NCI-H82 (cell line): ENCODE data around the gene CD302.
"Not testable (repeated sequence)": the region's sequence is repeated elsewhere in the genome, so short reads cannot be mapped to it uniquely, and the experiment has no call there.

Experiments
- DNase-seq: peaks from one replicate; lab custom pipeline; 2025; lab: John Stamatoyannopoulos, UW

CD302 gene, protein sequence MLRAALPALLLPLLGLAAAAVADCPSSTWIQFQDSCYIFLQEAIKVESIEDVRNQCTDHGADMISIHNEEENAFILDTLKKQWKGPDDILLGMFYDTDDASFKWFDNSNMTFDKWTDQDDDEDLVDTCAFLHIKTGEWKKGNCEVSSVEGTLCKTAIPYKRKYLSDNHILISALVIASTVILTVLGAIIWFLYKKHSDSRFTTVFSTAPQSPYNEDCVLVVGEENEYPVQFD

DNA sequence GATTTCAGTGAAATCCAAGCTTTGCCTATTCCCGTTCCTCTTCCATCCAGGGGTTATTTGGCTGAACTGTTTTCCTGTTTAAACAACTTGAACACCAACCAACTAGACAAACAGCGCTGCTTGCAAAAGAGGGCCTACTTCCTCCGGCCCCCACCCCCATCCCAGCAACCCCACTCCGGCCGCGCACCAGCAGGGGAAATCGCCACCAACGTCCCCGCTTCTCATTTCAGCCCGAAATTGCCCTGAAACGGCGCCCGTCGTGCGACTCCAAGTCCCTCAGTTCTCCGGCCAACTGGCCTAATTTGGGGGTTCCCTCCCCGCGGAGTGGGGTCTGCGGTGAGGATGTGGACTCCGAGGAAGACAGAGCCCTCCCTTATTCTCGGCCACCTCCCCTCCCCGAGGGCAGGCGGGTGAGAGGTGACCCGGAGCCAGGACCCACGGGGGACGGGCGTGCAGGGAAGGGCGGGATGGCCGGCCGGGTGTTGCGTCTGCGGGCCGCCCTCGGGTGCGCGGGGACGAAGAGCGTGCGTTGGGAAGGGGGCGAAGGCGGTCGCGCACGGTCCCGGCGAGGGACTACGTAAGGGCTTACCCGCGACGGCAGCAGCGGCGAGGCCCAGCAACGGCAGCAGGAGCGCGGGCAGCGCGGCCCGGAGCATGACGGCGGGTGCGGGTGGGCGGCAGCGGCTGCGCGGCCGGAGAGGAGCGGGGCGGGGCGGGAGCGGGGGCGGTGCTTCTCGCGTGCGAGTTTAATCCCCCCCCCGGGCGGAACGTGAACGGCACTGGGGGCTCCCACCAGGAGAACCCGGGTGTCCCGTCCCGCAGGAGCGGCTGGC, at the start of gene CD302:
Gene CD302 (minus strand): TSS at position 666 of the 833 bp plus-strand sequence. CDS start 10 bp downstream, at position 656.
- DNase-seq, result peak; percentile 73

DNA sequence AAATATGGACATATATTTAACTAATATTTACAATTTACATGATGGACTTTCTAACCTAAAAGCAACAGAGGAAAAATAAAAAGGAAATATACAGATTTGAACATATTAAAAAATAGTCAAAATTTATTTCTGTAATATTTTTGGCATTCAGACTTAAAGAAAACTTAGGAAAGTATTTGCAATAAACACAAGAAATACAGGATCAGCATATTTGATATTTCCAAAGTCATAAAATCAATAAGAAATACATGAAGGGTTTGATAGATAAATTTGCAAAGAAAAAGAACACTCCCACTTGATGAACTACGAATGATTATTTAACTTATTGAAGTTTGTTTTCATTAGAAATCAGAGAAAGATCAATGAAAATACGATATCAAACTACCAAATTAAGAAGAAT, 48.6 kb upstream of the CD302 start:
- DNase-seq, result no peak

DNA sequence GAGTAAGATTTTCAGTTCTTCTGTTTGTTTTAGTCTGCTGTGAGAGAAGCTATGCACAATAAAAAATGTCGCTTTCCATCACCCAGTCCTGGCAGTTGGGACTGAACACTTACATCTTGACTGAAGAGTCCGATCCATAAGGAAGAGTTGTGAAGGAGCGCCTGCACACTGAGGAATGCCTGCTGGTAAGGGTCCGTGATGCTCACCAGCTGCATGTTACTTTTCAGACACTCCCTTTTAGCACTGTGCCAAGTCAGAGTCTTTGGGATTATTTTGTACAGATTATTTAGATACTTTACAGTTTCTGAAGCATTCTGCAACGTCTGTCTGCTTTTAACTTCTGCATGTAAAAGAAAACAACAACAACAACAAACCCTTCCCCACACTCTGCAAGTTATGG, 42.6 kb upstream of the CD302 start:
- no peak for DNase-seq

DNA sequence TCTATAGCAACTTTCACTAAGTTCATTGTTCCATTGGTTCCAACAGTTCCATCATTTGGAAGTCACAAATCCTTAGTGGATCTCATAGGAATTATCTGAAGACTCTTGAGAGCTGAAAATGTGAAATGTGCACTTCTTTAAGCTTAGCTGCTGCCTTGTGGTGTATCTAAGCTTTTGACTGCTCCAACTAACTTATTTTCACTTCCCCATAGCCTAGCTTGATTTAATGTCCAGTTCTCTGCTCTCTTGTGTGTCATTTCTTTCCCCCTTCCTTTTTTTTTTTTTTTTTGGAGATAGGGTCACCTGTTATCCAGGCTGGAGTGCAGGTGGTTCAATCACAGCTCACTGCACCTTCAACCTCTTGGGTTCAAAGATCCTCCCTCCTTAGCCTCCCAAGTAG, 34.9 kb upstream of the CD302 start:
- no peak for DNase-seq

DNA sequence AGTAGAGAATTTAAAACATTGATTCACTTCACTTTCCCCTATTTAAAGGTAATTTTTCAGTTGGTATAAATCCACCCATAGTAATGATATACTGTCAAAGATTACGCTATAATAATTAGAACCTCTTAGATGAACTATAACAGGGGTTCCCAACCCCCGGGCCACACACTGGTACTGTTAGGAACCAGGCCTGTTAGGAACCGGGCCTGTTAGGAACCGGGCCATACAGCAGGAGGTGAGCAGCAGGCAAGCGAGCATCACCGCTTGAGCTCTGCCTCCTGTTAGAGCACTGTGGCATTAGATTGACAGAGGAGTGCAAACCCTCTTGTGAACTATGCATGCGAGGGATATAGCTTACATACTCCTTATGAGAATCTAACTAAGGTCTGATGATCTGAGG, 34.0 kb upstream of the CD302 start:
- no peak for DNase-seq

DNA sequence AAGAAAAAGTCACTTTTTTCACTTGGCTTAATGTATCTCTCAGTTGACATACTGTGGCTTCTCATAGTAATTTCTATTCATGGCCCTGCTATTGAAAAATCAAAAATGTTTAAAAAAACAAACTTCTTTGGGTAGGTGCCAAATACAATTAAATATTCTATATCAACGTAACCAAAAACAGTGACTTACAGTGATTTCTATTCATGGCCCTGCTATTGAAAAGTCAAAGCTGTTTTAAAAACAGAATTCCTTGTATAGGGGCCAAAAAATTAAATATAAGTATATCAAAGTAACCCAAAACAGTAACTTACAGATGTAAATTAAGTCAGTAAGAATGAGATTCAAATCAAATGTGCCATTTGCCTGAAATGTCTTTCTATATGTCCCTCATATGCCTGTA, 31.4 kb upstream of the CD302 start:
- no peak for DNase-seq

DNA sequence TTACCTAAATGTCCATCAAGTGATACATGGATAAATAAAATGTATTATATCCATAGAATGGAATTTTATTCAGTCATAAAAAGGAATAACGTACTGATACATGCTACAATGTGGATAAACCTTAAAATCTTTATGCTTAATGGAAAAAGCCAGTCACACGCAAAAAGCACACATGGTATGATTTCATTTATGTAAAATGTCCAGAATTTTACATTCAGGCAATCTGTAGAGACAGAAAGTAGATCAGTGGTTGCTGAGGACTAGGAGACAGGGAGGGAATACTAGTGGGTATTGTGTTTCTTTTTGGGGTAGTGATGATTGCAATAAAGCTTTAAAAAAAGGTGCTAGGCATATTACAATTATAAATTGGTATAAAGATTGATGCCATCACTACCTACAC, 30.7 kb upstream of the CD302 start:
- DNase-seq, result no peak

DNA sequence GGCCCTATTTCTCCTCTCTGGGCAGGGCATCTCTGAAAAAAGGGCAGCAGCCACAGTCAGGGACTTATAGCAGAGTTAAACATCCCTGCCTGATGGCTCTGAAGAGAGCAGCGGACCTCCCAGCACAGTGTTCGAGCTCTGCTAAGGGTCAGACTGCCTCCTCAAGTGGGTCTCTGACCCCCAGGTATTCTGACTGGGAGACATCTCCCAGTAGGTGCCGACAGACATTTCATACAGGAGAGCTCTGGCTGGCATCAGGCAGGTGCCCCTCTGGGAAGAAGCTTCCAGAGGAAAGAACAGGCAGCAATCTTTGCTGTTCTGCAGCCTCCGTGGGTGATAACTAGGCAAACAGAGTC, 24.4 kb upstream of the CD302 start:
- not testable (repeated sequence) for DNase-seq

DNA sequence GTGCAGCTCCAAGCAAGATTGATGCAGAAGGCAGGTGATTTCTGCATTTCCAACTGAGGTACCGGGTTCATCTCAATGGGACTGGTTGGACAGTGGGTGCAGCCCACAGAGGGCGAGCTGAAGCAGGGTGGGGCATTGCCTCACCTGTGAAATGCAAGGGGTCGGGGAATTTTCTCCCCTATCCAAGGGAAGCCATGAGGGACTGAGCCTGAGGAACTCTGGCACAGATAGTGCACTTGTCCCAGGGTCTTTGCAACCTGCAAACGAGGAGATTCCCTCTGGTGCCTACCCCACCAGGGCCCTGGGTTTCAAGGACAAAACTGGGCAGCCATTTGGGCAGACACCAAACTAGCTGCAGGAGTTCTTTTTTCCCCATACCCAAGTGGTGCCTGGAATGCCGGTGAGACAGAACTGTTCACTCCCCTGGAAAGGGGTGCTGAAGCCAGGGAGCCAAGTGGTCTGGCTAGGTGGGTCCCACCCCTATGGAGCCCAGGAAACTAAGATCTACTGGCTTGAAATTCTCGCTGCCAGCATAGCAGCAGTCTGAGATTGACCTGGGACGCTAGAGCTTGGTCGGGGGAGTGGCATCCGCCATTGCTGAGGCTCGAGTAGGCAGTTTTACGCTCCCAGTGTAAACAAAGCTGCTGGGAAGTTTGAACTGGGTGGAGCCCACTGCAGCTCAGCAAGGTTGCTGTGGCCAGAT, 23.9 kb upstream of the CD302 start:
- DNase-seq, result not testable (repeated sequence)

DNA sequence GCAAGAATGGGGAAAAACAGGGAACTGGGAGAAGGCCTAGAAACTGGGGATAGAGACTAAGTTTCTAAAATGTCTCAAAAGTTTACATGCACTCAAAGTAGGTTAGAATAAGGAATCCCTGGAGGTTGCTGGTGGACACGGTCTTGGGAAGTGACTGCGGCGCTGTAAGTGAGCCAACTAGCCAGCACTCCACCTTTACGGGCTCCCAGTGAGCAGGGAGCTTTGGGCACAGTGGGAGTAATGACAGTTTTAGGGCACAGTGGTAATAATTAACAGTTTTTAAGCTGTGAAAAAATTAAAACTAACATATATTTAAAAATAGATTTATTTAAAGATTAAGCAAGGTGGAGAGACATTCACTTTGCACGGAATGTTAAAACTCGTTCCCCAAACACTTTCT, 20.9 kb upstream of the CD302 start:
- DNase-seq, result no peak

DNA sequence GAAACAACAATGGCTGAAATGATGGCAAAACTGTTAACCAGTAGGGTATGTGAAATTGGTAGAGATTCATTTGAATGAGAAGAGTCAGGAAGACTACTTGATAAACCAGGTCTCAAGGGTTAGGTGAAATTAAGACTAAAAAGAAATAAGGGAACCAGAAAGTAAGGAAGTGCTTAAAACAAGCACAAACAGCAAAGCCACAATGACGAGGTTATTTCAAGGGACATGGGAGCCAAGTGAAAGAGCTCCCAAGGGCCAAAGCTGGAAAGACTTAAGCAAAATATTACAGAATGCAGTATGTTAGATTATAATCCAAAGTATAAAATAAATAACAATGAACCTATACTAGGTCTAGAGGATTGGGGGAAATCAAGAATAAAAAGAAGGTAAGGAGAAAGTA, 19.3 kb upstream of the CD302 start:
- no peak for DNase-seq

DNA sequence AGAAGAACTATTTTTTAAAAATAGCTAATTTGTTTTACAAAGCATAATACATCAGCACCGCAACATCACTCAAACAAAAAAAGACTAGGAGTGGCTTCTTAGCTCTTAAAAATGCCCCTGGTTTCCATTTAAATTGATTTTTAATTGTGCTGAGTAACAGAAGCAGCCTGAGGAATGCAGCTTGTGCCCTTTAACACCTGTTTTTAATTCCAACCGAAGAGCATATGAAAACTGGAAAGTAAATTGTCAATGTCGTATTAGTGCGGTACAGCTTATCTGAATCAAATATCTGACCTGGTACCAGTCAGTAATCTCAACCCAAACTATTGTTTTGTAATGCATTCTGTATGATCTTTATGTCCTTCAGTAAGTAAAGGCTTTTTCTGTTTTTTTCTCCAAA, 13.2 kb upstream of the CD302 start:
- no peak for DNase-seq

DNA sequence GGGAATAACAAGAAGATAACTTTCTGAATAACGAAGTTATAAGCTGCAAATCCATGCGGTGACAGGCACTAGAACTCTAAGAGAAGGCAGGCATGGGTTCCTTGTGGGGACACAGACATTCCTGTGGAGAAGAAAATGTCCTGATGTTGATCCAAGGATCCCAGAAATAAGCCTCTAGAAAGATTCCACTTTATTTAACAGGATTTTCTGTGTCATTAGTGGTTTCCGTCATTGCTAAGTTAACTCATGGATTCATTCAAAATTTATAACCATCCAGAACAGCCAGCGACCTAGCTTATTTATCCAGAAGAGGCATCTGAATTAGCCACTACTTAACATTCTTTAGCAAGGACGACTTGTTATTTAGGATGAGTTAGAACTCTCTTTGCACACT, 10.0 kb upstream of the CD302 start:
- DNase-seq, result peak; percentile 15

DNA sequence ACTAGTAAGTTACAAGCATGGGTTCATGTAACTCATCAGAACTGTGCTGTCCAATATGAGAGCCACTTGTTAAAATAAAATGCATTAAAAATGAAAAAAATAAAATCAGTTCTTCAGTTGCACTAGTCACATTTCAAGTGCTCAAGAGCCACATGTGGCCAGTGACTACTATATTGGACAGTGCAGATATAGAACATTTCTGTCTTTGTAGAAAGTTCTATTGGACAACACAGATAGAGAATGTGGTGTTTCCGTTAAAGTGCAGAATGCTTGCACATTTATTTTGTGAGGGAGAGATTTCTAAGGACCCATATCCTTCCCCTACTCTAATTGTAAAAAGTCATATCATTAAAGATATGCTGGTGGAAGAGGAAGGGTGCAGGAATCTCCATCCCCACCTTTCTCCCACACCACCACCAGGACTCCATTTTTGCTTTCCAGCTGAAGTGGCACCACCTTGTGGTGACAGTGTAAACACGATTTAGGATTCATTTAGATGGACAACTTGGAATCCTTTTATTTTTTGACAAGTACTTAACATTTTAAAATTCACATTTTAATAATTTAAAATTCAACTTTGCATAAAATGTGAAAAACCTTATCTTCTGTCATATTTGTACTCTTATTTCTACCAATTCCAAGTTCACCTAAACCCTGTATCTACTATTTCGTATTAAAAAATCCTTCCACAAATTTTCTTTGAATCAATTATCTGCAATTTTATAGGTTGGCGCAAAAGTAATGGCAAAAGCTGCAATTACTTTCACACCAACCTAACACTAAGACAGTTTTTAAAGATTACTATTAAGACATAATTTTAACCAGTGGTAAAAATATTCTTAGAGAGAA, 9.4 kb upstream of the CD302 start:
- peak; percentile 76 for DNase-seq

DNA sequence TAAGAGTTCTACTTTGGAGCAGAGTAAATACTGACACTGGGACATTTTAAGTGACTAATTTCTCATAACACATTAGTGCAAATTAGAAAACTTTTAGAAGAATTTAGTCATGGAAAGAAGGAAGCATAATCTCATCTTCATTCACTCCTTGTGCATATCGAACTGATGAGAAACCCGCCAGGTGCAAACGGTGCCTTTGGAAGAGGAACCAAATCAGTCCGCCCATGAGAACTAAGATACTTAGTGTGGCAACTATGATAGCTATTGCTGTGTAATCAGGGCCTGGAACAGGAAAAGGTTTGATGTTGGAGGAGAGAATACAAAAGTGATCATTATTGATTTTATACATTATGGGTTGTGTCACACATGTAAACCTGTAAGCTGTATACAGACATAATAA, 6.9 kb upstream of the CD302 start:
- DNase-seq, result no peak

DNA sequence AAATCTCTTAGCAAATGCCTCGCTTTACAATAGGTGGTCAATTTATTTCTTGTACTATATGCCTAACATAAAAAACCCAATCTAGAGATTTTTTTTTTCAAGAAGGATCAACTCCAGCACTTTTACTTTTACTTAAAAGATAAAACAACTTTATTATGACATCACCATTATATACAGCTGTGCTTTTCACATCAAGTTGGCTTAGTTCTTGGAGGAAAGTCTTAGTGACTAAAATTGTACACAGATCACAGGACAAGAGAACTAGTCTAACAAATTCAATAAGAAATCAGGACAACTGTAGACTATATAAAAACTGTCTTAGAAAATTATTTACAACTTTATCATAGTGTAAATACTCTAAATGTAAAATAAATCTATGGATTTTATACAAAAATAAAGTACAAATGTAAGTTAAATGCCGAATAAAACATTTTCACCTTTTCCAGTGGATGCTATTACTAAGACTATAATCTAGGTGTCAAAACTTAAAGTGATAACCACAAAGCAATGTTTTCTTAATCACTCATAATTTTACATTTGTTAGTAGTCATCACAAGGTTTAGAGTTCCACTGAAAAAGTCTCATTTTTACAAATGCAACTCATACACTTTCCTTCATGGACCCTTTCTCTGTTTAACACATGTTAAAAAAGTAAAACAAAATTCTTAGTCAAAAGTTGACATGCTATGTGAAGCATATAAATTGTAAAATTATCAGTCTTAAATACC, 5.4 kb upstream of the CD302 start:
- DNase-seq, result no peak

DNA sequence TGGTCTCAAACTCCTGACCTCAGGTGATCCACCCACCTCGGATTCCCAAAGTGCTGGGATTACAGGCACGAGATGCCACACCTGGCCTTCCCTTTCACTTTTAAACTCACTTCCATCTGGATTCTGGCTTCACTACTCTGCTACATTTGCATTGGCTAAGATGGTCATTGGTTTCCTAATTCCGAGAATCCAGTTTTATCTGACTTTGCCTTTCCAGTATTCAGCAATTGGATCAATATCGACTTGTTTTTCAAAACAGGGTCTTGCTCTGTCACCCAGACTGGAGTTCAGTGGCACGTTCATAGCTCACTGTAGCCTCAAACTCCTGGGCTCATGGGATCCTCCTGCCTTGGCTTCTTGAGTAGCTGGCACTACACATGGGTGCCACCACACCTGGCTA, 4.7 kb upstream of the CD302 start:
- no peak for DNase-seq

DNA sequence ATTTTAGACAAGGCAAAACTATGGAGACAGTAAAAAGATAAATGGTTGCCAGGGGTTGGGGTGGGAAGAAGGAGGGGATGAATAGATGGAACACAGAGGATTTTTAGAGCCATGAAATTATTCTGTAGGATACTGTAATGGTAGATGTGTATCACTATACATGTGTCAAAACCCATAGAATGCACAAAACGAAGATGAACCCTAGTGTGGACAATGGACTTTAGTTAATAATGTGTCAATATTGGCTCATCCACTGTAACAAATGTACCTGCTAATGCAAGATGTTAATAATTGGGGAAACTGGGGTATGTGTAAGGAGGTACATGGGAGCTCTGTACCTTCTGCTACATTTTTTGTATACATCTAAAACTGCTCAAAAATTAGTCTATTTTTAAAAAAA, 1.8 kb upstream of the CD302 start:
- DNase-seq, result no peak

DNA sequence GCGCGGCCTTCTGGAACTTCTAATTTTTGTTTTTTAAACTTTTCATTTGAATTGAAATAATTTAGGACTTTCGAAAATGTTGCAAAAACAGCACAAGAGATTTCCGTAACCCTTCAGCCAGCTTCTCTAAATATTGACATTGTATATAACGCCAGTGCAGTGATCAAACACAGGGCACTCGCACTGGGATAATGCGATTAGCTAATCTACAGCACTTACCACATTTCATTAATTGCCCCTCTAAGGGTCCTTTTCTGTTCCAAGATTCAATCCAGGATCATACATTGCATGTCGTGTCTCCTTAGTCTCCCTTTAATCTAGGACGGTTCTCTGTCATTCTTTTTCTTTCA, 343 bp upstream of the CD302 start:
- DNase-seq, result peak; percentile 90

DNA sequence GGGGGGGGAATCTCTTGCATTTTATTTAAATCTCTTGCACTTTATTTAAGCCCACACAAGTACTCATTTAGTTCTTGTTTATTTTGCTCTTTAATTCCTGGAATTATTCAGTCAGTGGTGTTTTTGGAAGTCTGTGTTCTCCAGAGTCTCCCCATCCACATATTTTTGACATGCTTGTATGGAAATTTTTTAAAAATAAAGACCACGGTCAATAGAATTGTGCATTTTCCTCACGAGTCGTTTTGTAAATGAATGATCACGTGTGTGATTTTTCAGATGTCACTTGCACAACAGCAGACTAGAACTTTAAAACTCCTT, 824 bp downstream of the CD302 start:
- DNase-seq, result no peak

DNA sequence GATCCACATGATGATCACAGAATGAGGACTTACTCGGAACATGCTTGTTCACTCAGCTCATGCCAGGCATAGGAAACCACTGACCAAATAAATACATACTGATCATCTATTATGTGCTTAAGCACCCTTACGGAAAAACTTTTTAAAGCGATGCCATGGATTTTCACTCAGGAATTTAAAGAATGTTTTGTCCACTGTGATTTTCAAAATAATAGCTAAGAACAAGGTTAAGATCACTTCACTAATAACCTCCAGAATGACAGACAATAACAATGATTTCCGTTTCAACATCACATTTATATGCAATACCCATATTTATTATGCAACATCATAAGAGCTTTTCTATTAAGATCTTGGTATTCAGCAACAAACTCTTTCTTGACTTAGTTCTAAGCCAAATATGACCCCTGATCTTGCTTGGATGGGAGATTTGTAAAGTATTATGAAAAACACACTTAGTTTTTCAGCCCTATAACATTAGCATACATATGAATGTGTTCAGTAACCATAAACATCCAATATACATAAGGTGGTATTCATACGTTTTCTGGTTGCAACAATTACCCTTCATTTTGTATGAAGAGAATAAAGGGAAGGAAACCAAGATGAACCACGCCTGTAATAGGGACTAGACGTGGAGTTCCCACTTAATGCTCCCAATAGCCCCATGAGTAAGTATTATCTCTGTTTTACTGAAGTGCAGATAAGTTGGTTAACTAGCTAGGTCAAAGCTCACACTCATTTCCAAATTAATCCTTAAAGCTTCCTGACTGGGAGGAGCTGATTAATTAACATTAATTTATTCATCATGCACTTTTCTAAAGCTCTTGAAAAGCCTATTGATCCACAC, 1.9 kb downstream of the CD302 start:
- DNase-seq, result peak; percentile 73
